Uterus (tissue), 2 donors: ENCODE results near the gene RNF123.
"Not testable (repeated sequence)": the region's sequence is repeated elsewhere in the genome, so short reads cannot be mapped to it uniquely, and the experiment has no call there.

Source experiments
- POLR2A ChIP-seq, 2 donors: fragments of 450-650 bp; IDR thresholded peaks; one replicate each; pipeline ENCODE4 v1.6.1; 2016; ENCODE audit warnings: antibody characterized with exemption in 2 of 2, mild to moderate bottlenecking in 1 of 2, moderate library complexity in 1 of 2
- TF ChIP-seq, protein P1 (sequence below), 4 experiments: fragments of 200-600 bp in 2 of 4; fragments of 450-650 bp in 2 of 4; sonication (generic) in 2 of 4; IDR thresholded peaks; one replicate each; pipeline ENCODE4 v1.5.1; 2016 to 2019; ENCODE audit warnings: antibody characterized with exemption in 4 of 4, mild to moderate bottlenecking in 2 of 4, moderate library complexity in 1 of 4

GRCh38 chr3:49748874-49749273 is 59.5 kb downstream of the RNF123 start:
- TF ChIP-seq, protein P1, sequence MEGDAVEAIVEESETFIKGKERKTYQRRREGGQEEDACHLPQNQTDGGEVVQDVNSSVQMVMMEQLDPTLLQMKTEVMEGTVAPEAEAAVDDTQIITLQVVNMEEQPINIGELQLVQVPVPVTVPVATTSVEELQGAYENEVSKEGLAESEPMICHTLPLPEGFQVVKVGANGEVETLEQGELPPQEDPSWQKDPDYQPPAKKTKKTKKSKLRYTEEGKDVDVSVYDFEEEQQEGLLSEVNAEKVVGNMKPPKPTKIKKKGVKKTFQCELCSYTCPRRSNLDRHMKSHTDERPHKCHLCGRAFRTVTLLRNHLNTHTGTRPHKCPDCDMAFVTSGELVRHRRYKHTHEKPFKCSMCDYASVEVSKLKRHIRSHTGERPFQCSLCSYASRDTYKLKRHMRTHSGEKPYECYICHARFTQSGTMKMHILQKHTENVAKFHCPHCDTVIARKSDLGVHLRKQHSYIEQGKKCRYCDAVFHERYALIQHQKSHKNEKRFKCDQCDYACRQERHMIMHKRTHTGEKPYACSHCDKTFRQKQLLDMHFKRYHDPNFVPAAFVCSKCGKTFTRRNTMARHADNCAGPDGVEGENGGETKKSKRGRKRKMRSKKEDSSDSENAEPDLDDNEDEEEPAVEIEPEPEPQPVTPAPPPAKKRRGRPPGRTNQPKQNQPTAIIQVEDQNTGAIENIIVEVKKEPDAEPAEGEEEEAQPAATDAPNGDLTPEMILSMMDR (IDR thresholded peaks at IDR 0.05): not testable (repeated sequence)
- TF ChIP-seq POLR2A (IDR thresholded peaks at IDR 0.05): not testable (repeated sequence)
